Measurements from ENCODE around the gene CMTM4.

CMTM4 gene

DNA sequence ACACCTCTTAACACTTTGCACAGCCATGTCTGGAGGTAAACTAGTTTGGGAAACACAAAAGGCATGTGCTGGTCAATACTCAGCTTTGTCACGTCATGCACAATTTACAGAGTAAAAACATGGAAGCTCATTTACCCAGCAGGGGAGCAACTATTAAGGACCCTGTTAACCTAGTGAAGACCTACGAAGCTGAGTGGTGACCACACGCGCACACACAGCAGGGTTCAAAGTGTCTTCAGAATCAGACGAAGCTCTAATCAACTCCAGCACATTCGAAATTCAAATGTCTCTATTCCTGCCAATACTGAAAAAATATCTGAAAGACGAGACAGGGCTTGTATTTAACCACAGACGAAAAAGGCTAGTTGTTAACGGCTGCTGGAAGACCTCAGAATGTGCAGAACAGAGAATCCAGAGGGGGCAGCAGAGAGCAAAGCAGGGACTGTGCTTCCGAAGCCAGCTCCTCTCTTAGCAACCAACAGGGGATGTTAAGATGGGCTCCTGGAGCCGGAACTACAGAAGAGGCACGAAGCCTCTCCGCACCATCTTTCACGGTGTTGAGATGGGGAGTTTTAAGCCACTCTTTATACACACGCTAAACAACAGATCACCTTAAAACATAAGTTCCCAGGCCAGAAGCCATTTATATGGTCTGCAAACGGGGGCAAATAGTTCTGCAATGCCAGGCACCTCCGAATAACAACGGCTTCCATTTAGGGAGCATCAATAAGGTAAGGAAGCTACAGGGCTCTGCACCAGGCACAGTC, 45.7 kb downstream of the CMTM4 start:
- TF ChIP-seq, protein P1, sequence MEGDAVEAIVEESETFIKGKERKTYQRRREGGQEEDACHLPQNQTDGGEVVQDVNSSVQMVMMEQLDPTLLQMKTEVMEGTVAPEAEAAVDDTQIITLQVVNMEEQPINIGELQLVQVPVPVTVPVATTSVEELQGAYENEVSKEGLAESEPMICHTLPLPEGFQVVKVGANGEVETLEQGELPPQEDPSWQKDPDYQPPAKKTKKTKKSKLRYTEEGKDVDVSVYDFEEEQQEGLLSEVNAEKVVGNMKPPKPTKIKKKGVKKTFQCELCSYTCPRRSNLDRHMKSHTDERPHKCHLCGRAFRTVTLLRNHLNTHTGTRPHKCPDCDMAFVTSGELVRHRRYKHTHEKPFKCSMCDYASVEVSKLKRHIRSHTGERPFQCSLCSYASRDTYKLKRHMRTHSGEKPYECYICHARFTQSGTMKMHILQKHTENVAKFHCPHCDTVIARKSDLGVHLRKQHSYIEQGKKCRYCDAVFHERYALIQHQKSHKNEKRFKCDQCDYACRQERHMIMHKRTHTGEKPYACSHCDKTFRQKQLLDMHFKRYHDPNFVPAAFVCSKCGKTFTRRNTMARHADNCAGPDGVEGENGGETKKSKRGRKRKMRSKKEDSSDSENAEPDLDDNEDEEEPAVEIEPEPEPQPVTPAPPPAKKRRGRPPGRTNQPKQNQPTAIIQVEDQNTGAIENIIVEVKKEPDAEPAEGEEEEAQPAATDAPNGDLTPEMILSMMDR (conservative IDR thresholded peaks at IDR 0.05), result peak; percentile 95
- TF ChIP-seq ZFX (IDR thresholded peaks at IDR 0.05), result no peak
- H3K27ac ChIP-seq, result no peak overlapping the region

DNA sequence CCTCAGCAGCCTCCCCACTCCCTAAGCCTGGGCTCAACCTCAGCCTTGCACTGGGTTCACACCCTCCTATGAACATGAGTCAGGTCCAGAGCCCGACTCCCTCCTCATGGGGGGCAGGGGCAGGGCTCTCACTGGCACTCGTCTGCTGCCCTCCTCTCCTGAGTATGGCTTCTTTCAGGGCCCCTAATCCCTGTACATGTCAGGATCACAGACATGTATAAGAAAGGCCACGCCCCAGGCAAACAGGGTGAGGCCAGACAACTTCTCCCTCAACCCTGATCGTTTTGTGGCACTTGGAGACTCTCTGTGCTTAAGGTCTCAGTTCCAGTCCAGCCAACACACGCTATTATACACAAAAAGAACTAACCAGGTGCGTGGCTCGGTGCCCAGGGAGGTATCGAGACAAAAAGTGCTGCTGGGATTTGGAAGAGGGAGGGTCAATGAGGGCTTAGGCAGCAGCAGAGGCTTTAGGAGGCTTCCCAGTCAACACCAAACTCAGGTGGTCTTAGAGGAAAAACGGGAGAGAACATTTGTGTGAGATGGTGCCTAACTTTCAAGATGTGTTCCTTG, 46.8 kb downstream of the CMTM4 start:
- no peak for TF ChIP-seq ZFX (IDR thresholded peaks at IDR 0.05)
- H3K27ac ChIP-seq, result no peak overlapping the region

DNA sequence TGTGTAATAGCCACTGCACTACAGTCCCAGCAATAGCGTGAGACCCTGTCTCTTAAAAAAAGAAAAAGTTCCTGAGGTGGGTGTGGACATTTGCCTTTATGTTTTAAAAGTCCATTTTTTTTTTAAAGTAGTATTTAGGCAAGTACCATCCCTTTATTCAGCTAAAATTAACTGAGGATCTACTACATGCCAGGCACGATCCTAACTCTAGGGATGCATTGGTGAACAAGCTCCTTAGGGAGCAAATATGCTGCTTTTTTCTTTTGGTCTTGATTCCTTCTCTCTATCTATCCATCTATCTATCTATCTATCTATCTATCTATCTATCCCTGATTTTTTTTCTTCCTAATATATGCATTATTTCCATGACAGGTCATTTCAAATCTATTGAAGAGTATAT, 47.4 kb downstream of the CMTM4 start:
- TF ChIP-seq, protein P1 (conservative IDR thresholded peaks at IDR 0.05), result no peak

DNA sequence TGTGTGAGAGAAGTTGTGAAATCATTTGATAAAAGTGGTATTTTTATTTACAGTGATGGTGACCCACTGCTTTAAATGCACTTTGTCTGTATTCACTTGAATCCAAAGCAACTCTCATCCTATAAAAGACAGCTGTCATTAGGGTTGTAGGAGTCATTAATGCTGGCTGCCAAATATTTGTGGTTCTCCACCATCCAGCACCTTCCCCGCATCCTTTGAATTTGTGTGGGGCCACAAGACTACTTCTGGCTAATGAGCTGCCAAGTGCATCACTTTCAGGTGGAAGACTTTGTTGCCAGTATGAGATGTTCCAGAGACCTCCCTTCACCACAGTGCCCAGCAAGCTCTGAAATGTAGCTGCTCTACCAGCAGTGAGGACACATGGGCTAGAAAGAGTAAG, 48.7 kb downstream of the CMTM4 start:
- no peak overlapping the region for H3K27ac ChIP-seq
- no peak for TF ChIP-seq ZFX (IDR thresholded peaks at IDR 0.05)
- TF ChIP-seq, protein P1 (conservative IDR thresholded peaks at IDR 0.05), result no peak

More for the DNA sequence above, 47.4 kb downstream of the CMTM4 start:
- H3K27ac ChIP-seq, result no peak overlapping the region

DNA sequence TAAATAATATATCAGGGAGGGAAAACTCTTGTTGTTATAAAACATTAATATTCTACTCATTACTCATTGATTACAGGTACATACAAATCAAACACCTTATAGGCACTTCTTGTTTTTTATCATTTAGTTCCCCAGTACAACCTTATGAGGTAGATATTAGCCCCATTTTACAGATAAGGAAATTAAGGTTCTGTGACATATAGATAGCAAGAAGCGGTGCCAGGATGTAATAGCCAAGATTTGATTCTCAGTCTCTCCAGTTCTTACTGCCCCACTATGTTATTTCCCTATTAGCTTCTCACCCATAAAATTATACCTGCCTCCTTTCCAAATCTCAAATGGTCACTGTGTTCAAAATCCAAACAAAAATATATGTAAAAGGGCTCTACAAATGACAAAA, 55.2 kb downstream of the CMTM4 start:
- TF ChIP-seq ZFX (IDR thresholded peaks at IDR 0.05), result no peak
- TF ChIP-seq, protein P1 (conservative IDR thresholded peaks at IDR 0.05), result no peak

DNA sequence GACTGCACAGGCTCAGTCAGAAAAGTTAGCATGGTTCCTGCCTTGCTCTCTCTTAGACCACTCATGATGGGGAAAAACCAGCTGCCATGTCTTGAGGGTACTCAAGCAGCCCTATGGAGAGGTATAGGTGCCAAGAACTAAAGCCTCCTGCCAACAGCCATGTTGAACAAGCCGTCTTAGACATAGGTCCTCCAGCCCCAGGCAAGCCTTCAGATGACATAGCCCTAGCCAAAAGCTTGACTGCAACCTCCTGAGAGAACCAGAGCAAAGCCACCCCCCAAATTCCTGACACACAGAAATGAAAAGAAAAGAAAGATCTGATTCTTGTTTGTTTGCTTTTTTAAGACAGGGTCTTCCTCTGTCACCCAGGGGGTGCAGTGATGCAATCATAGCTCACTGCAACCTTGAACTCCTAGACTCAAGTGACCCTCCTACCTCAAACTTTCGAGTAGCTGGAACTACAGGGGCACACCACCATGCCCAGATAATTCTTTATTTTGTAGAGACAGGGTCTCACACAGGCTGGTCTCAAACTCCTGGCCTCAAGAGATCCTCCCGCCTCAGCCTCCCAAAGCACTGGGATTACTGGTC, 55.7 kb downstream of the CMTM4 start:
- TF ChIP-seq ZFX (IDR thresholded peaks at IDR 0.05), result no peak
- TF ChIP-seq, protein P1 (conservative IDR thresholded peaks at IDR 0.05), result no peak
- no peak overlapping the region for H3K27ac ChIP-seq

More for the DNA sequence above, 55.2 kb downstream of the CMTM4 start:
- H3K27ac ChIP-seq, result no peak overlapping the region

DNA sequence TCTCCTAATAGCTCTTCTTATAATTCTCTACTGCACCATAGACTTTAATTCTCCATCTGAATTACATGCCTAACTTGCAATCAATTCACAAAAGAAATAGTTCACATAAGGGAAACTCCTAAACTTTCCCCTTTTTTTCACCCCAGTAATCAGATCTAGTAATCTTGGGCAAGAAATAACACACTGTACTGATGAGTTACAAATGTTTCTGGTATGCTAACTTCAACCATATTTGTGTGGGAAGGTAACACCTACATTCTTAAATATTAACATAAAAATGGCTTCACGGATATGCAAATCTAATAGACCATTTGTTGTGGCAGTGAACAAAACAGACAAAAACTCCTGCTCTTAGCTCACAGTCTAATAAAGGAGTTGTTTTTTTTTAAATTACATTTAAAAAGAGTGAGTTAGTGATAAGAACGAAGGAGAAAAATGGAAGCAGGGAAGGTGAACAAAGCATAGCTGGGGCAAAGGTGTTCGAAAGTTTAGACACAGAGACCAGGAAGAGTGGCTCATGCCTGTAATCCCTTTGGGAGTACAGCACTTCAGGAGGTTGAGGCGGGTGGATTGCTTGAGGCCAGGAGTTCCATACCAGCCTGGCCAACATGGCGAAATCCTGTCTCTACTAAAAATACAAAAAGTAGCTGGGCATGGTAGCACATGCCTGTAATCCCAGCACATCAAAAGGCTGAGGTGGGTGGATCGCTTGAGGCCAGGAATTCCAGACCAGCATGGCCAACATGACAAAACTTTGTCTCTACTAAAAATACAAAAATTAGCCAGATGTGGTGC, 57.3 kb downstream of the CMTM4 start:
- no peak overlapping the region for H3K27ac ChIP-seq
- no peak for TF ChIP-seq ZFX (IDR thresholded peaks at IDR 0.05)
- TF ChIP-seq, protein P1 (conservative IDR thresholded peaks at IDR 0.05), result no peak
